Measurements from ENCODE around the gene SNRNP27.

SNRNP27 gene

DNA sequence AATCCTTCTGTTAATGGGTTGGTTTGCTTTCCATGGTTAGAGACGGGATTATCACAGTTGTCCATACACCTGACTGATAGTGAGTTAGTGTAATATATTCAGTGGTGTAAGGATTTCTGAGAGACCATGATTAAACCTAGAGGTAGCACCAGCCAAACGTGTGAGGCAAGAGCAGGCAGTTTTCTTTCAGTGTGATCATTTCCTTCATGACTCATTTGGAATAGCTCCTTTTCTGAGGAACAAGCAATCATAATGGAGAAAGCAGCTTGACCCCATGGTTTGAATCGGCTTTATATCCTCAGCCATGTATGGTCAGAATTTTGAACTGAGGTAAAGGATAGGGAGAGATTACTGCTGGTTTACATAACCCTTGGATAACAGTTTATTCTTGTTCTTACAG, 24.1 kb downstream of the SNRNP27 start:
- no peak for DNase-seq

DNA sequence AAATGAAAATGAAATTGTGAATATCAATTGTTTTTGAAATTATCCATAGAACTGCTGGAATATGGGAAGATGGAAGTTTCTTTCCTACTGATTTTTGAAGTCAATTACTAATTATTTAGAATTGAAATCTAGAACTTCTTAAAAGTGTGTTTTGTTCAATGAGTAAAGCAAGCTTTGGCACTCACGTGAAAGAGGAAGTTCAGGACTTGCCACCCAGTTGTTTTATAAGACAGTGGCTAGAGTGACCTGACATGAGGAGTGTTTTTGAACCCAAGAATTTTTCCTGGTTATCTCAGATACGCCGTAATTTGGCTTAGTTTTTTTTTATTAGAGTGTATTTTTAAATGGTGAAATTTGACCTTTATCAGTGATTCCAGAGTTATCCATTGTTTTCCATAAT, 24.6 kb downstream of the SNRNP27 start:
- no peak for DNase-seq

DNA sequence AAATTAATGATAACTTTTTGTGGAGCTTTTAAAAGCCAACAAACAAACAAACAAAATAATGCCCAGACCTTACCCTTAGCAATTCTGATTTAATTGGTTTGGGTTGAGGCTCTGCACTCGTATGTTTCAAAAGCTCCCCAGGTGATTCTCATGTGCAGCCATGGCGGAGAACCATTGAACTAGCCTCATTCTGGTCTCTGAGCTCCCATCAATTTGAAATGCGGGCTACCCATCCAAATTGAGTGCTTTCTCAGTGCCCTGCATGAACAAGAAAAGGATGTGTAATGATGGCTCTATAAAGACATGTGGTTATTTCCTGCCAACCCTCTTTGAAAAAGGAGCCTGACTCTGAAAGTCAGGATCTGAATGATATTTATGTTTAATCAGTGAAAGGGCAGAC, 29.4 kb downstream of the SNRNP27 start:
- no peak for DNase-seq

DNA sequence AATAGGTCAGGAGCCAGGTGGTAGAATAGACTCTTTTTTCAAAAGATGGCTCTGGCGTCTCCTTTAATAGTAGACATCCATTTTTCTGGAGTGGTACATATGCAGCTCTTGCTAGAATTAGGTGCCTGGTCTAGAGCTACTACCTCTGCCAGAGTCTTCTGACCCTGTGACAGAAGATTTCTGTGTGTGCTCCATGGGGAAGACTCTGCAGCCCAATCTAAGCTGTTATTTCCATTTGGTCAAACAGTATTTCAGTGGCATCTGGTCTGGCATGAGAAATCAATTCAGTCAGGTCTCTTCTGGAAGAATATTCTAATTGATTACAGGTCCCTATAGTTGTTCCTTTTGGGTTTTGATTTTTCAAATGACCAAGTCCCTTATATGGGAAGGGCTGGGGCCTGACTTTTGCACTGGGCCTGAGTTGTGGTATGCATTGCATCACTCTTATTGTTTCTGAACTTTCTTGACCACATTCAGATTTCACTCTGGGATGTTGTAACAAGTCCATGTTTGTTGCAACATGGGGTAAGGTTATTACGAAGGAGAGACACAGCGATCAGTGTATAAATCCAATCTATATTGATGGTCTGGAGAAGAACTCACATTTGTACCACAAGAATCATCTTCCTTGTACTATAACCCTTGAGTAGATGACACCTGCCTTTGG, 33.2 kb downstream of the SNRNP27 start:
- DNase-seq = no peak

DNA sequence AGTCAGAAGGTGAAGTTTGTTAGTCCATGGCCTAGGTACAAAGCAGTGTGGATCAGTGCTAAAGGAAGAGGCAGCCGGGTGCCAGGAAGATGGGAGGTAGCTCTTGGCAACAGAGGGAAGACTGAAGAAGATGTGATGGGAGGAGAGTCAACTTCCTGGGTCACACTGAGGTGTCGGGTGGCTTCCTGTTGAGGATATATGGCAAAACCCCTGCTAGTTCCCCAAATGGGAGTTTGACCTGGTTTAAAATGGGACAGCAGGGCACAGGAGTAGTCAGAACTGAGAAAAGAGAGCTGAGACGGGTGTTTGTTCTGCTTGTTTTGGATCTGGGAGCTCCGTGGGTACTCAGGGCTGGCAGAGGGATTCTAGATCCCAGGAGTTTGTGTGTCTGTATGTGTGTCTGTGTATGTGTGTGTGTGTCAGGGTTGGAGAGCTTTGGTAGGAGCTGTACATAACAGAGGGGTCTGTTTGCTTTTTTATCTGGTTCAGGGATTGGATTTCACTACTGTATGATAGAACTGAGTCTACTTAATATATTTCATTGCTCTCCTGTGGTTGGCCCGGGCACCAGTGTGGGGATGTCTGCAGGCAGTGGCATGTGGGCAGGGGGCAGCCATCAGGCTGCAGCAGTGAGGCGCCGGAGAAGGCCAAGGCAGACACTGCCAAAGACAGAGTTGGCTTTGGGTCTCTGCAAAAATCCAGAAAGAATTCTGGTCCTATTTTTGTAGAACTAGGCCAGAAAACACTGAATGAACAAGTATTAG, 38.3 kb downstream of the SNRNP27 start:
- DNase-seq = no peak

DNA sequence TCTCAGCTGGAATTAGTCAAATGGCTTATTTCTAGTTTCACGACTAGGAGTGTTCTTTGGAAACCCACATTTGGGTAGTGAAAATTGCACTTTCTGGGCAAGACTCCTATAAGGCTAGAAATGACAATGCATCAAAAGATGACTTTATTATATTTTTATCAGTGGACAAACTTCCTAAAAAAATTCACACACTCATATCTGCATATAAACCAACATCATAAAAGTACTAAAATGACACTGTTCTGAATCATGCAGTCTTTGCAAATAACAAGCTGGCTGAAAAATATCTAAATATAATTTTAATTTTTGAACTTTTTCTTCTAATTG, 38.8 kb downstream of the SNRNP27 start:
- no peak for DNase-seq

DNA sequence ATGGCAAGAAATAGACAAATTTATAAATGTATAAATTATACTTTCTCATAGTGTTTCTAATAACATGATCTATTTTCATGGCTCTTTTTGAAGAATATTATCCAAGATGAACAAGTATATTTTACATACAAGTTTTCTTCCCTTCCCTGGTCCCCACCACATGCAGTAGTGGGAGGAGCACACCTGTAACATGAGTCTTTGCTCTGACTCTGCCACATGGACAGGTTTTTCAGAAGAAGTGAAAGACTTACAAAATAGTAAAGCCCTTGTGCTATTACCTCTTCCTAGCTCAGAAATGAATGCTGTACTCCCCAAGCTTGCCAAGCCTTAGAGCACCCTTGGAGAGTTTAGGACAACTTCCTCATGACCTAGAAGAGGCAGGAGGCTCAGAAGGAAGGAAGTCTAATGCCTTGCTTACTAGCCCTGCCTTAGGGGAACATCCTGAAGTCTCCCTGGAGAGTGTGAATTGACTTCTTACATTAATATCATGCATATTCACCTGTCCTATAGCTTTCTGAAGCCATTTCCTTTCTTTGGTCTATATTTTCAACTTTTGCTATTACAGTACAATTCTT, 39.6 kb downstream of the SNRNP27 start:
- no peak for DNase-seq

DNA sequence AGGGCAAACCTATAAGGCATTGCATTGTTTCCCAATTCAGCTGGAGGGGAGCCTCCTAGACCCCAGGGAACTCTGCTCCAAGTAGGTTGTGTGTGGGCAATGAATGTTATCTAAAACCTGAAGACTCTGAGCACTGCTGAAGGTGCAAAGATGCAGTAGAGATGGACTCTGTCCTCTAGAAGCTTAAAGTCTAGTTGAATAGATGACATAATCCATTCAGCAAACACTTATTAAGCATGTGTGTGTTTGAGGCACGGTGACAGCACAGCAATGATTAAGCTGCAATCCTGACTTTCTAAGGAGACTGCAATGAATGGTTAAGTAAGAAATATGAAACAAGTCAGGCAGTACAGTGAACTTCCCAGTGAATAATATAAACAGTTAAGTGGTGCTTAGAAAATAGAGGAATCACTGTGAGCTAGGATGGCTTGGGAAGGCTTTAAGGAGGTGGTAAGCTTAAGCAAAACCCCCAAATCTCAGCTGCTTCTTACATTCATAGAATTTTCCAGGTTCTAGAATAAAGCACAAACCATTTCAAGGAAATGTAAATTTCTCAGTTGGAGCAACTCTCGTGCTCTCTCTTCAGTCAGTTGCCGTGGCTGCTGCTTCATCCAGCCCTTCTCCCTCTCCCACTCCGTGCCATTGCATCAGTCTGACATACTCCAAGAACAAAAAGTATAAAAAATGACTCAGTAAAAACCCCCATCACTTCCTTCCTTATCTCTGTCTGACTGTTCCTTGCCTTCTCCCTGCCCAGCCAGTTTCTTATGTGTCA, 40.3 kb downstream of the SNRNP27 start:
- no peak for DNase-seq

DNA sequence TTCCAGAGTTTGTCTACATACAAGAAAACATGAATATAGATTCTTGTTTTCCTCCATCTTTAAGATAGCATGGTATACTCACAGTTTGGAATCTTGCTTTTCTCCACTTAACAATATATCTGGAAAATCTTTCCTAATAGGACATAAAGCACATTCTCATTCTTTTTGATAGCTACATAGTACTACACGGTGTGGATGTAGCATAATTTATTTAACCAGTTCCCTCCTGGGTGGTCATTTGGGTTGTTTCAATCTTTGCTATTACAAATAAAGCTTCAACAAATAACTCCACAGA, 40.8 kb downstream of the SNRNP27 start:
- DNase-seq = no peak

DNA sequence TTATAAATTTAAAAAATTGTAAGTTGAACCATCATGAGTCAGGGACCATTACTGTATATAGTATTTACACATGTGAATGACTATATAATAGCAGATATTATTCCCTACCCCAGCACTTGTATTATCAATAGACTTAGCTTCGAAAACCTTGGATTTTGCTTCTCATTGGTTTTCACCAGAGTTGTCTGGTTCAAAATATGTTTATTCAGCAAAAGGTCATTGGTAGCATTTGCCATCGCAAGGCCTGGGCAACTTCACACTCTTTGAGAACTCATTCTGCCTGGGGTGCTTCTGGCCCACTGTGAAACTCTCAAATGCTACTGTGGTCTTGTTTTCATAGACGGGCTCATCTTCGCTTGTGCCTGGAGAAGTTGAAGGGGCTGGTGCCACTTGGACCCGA, 41.3 kb downstream of the SNRNP27 start:
- no peak for DNase-seq

DNA sequence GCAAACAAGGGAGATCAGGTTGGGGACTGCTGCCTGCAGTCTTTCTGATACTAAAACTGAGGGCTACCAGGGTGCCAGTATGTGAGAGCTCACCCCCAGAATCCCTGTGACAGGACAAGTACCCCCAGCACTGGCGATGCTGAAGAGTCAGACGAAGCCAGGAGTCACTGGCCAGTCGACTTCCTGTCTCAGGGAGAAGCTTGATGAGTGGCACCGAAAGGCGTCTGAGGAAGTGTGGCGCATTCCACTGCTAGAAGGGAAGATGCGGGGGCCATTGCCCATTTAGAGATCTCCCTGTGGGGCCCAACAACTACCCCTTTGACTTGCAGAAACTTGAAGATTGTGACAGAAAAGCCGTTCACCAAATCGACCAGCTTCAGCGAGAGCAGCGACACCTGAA, 43.1 kb downstream of the SNRNP27 start:
- no peak for DNase-seq

DNA sequence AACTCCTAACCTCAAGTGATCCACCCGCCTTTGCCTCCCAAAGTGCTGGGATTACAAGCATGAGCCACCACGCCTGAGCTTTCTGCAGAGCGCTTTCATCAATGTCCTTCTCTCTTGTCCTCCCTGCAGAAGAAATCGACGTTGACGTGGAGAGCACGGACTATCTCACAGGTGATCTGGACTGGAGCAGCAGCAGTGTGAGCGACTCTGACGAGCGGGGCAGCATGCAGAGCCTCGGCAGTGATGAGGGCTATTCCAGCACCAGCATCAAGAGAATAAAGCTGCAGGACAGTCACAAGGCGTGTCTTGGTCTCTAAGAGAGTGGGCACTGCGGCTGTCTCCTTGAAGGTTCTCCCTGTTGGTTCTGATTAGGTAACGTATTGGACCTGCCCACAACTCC, 44.2 kb downstream of the SNRNP27 start:
- DNase-seq = no peak

DNA sequence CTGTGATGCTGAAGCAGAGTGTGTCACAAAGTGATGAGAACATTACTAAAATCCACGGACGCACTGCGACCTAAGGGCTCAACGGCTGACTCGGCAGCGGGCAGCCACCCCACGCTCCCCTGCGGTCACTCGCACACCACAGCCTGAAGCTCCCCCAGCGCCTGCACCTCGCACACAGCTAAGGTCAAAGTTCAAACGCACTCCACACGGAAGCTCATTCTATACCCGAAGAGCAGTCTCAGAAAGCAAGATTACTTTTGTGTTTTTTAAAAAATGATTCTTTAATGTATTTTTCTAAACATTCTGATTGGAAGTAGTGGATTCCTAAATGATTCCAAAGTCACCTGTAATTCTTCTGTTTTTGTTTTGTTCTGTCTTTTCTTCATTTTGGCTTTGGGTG, 46.0 kb downstream of the SNRNP27 start:
- DNase-seq = no peak

DNA sequence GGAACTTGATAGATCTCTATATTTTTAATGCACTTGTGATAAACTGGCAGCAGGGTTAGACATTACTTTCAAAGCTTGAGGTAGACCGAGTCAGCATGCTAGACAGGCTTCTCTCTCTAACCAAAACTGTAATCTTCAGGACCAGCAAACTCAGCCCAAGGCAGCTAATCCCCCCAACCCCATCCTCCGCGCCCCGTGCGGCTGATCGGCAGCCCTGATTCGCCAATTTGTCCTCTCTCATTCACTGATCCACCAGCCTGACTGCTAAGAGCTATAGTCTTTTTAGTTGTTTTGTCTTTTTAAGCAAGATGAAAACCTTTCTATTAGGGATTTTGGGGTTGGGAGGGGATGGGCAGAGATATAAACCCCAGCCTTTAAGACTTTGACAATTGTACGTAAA, 46.9 kb downstream of the SNRNP27 start:
- no peak for DNase-seq

DNA sequence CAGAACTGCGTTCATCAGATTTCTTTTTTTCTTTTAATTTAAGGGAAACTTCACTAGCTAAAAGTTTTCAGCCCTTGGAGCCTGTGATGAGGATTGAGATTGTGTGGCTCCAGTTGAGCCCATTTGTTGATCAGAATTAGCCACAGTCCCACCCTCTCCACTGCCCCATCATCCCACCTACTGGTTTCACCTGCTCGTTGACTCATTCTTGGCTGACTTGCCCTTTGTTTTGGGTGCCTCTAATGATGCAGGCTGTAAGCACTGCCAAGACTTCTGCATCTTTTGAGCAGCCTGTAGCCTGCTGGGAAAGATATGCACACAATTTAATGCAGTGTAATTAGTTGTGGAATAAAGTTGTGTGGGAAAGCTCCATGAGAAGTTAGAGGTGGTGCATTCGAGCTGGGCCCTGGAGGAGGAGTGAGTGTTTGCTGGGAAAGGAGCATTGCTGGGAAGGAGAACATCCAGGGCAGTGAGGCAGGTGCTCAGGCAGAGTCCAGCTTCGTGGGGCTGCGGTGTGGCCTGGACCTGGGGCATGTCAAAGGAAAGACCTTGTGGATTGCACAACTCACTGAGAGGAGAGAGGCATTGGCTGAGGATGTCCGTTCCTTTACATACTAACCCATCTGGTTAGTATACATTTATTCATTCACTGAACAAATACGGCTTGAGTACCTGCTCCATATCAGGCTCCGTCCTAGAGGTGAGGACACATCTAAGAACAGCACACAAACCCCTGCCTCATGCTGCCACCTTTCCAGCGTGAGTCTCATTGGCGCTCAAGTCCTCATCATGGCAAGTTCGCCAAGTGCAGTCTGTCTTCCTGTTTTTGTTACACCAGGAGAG, 49.5 kb downstream of the SNRNP27 start:
- no peak for DNase-seq

DNA sequence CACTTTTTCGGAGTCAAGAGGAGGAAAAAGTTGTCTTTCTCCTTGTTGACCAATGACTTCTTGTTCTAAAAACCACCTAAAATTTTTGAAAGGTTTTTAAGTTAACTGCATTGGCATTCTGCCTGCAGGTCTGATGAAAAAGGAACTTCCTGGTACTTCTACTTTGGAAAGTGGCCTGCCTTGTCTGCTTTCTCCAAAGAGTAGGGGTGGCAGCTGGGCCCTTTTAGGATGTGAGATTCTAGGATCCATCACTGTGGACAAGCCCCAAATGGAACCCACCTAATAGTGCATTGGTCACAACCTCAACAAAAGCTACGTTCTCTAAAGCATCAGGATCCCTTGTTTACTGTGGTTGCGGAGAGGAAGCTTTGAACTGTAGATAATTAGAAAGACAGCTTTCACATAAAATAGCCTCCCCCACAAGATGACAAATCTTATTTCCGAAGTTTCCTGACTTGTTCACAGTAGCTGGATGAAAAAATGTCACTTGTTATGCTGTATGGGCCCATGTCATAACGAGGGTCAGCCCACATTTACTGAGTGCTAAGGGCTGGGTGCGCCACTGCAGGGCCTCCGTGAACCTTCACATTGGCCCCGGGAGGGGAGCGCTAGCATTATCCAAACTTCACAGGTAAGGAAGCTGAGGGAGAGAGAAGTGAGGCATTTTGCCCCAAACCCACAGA, 50.2 kb downstream of the SNRNP27 start:
- no peak for DNase-seq

DNA sequence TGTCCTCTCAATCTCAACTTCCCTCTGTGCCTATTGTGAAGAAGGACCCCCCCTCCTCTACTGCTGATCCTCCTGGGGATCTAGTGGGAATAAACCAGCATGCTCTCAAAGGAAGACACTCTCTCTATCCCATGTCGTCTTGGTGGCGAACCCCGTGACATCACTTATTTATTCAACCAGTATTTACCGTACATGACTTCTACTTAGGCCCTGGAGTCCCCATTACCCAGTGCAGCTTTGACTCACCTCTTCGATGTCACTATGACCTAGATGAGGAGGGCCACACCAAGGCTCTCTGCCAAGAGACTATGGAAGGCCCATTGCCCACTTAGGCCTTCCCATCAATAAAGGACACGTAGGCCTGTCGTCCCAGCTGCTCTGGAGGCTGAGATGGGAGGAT, 51.0 kb downstream of the SNRNP27 start:
- DNase-seq = no peak

DNA sequence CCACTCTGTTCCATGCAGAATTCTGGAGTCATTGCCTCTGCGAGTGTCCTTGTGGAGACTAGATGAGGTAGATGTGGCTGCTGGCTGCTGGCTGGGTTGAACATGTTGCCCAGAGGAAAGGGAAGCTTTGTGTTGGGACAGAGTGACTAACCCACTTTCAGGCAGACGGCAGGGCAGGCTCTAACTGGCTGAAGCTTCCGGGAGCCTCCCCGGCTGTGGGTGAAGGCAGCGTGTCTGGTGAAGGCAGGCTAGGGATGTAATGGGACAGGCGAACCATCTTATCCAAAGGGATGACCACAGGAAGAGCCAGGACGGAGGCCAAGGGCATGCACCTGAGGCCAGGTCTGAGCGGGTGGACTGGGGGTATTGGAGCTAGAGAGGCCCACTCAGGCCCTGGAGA, 51.7 kb downstream of the SNRNP27 start:
- no peak for DNase-seq

DNA sequence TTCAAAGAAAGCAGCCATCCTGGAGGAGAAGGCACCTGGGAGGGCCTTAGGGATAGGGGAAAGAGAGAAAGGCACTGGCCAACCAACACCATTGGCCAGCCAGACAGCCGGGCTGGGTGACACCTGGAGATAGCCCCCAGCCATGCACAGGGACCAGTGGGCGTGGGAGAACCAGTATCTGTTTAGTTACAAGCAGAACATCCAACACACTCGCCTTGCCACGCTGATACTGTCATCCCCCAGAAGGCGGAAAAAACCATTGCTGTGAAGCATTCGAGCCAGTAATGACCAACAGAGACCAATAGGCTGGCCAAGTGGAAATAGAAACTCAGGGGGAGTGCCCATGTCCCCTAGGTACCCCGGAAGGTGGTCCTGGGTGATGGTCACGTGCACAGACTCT, 52.2 kb downstream of the SNRNP27 start:
- DNase-seq = no peak

DNA sequence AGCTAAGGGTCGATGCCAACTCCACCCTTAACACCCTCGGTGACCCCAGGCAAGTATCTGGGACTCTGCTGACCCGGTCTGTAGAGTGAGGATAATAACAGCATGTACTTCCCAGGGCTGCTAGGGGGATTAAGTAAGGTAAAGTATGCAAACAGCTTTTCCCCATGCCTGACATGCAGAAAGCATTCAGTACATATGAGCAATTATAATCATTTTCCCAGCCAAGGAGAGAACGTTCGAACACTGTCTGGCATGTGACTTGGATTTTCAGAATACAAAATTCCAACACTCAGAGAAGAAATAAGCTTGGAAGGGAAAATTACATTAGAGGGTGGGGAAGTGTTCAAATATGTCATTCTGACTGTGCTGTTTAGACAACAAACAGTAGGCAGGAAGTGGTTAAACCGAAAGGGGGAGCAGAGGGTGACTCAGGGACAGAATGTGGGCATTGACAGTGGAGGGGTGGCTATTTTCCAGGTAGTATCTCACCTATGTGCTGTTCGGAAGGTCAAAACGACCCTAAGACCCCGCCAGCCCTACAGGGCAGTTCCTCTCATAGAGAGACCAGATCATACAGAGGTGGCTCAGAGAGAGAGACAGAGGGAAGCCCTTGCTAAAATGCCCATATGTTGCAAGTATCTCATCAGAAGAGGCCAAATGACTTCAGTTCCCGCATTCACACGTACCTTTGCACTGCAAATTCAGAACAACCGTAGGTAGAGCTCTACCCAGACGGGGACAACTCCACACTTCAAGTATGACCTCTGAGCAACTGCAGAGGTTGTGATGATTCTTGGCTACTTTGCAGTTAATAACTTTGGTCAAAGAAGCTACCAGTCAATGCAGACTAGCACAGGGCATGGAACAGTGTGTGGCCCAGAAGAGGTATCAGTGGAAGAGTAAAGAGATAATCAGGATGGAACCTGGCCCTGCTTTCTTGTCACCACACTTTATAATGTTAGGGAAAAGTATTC, 52.9 kb downstream of the SNRNP27 start:
- no peak for DNase-seq

DNA sequence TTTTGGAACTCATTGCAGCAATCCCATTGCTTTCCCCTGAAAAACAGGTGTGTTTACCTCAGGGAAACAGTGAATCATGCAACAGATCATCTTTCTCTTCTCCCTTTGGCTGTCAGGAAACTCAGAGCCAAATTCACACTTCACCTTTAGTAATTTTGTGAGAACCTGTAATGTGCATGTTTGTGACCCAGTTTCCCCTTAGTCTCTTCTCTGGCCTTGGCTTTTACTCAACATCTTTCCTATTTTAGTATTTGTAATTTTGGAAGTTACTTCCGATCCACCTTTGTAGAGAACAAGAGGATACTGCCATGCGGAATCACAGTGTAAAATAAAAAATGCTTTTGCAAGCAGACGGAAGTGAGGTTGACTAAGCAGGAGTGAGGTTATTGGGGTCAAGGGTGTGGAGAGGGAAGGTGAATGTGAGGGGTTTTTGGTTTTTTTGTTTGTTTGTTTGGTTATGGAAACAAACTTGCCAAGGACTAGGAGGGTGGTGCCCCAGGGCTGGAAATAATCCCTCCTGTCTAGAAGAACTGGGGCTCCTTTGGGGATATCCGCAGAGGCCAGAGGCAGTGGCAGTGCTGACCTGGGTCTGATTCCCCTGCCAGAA, 53.7 kb downstream of the SNRNP27 start:
- no peak for DNase-seq

All from cortex of kidney (tissue), 1 donor.